SKM-1 treated with dmso at 0.1 percent for 144 hours (cell line): ENCODE results near the gene MAPK4.

Source experiments
- DNase-seq: peaks from one replicate; lab custom pipeline; 2025; ENCODE audit not compliant: unreplicated experiment; lab: John Stamatoyannopoulos, UW

The MAPK4 gene

GRCh38 chr18:50716902-50717301 lies 157.0 kb downstream of the MAPK4 start:
- no peak for DNase-seq

- no peak for DNase-seq
Measured at GRCh38 chr18:50717563-50717962, 157.7 kb downstream of the MAPK4 start.

GRCh38 chr18:50719471-50720324 lies 159.8 kb downstream of the MAPK4 start:
- DNase-seq, result no peak

- DNase-seq, result no peak
Measured at GRCh38 chr18:50720325-50720674, 160.4 kb downstream of the MAPK4 start.

DNA sequence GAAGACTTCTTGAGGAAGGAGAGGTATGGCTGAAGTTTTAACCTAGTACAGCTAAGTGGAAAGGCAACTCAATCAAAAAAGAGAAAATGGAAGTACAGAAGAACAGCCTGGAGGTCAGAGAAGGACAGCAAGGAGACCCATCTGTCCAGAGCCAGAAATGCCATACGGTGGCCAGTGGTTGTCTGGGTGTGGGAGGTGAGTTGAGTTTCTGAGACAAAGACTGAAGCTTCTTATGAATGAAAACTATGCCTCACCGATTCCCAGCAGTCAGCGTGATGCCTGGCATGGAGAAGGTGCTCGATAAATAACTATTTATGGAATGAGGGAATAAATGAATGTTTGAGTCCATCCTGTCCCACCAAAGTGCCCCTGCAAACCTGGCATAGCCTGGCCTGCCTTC lies 161.1 kb downstream of the MAPK4 start:
- DNase-seq, result no peak

GRCh38 chr18:50721451-50722120 lies 161.7 kb downstream of the MAPK4 start:
- DNase-seq, result no peak

GRCh38 chr18:50722311-50722710 lies 162.4 kb downstream of the MAPK4 start:
- DNase-seq, result no peak

GRCh38 chr18:50724751-50725151 lies 164.9 kb downstream of the MAPK4 start:
- no peak for DNase-seq

DNA sequence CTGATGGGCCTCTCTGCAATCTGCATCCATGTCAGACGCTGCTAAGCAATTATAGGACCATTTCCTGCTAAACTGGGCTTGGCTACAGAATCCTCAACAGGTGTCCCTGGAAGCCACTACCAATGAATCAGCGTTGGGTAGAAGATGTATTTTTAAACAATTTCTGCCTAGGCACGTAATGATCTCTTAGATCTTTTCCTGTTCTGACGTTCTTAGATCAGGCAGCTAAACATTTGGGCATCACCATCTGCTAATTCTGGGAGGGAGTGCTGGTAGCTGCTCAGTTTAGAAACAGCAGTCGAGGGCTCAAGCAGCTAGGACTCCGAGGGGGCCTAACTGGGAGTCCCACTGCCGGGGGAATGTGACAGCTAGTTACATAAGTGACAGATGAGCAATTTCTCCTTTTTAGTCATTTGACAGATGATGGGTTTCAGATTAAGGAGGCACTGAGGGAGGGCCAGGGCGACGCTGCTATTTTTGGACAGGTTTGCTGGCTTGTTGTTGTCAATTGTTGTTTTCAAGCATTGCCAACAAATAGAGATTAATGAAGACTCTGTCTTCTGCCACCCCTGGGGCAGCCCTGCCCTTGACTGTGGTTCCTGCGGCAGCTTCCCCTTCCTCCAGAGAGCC lies 167.2 kb downstream of the MAPK4 start:
- DNase-seq, result no peak

- DNase-seq, result no peak
Measured at GRCh38 chr18:50727721-50728471, 168.0 kb downstream of the MAPK4 start.

DNA sequence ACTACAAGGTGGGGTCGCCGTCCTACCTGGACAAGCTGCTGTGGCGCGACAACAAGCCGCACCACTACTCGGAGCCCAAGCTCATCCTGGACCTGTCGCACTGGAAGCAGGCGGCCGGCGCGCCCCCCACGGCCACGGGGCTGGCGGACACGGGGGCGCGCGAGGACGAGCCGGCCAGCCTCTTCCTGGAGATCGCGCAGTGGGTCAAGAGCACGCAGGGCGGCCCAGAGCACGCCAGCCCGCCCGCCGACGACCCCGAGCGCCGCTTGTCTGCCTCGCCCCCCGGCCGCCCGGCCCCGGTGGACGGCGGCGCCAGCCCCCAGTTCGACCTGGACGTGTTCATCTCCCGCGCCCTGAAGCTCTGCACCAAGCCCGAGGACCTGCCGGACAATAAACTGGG lies 169.5 kb downstream of the MAPK4 start:
- no peak for DNase-seq

- no peak for DNase-seq
Measured at GRCh38 chr18:50729986-50730385, 170.1 kb downstream of the MAPK4 start.

- no peak for DNase-seq
Measured at GRCh38 chr18:50734342-50734741, 174.5 kb downstream of the MAPK4 start.

DNA sequence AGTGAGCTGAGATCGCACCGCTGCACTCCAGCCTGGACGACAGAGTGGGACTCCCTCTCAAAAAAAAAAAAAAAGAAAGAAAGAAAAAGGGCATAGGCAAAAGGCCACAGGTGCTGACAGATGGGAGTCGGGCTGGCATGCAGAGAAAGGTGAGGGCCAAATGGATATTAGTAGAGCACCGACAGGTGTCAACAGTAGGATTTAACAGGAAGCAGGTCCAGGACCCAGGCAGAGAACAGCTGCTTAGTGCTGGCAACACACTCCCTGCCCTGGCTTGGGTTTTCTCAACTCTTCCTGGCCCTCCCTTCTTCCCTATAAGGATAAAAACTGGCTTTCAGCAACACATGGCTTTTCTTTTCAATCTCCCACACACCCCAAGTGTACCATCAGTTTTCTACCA lies 175.0 kb downstream of the MAPK4 start:
- no peak for DNase-seq

DNA sequence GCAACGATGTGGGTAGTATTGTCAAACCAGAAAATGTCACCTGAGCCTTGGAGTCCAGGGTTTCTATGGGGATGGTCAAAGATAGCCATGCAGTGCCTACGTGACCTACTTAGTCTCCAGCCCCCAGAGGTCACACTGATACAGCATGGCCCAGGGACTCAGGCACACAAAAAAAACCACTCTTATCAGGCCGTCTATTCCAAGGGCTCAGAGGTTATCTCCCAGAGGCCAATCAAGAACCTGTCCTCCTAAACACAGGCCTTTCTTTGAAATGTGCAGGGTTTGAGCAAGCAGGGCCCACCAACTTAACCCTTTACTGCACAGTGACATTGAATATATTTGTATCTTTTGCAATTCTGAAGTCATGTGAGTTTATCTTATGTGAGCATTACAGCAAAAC lies 177.2 kb downstream of the MAPK4 start:
- no peak for DNase-seq

DNA sequence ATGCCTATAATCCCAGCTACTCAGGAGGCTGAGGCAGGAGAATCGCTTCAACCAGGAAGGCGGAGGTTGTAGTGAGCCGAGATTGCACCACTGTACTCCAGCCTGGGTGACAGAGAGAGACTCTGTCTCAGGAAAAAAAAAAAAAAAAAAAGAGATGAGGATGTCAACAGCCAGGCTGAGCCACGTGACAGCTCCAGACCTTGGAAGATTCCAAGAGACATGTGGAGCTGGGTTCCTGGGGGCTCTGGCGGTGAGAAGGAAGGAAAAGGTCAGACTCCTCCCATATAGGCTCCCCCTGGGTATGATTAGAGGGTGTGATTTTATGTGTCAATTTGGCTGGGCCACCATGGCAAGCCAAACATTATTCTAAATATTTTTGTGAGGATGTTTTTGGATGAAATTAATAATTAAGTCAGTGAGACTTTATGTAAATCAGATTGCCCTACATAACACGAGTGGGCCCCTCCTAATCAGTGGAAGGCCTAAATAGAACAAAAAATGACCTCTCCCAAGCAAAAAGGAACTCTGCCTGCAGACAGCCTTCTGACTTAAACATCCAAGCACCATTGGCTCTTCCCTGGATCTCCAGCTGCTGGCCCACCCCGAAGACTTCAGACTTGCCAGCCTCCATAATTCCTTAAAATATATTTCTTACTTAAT lies 178.3 kb downstream of the MAPK4 start:
- no peak for DNase-seq

GRCh38 chr18:50742952-50743351 lies 183.1 kb downstream of the MAPK4 start:
- peak; percentile 30 for DNase-seq

- DNase-seq, result no peak
Measured at GRCh38 chr18:50744253-50744652, 184.4 kb downstream of the MAPK4 start.

GRCh38 chr18:50745945-50746344 lies 186.1 kb downstream of the MAPK4 start:
- DNase-seq, result no peak

GRCh38 chr18:50747849-50748242 lies 188.0 kb downstream of the MAPK4 start:
- DNase-seq, result no peak
